Hematopoietic multipotent progenitor cell treated with erythropoietin and hydrocortisone succinate and interleukin-3 and kit ligand, for 15 days (in vitro differentiated cells): ENCODE data around the gene TTPAL.
A peak's percentile ranks its signal among the peaks of the same experiment; 100 is the strongest.

ENCODE experiments used
- DNase-seq: peaks from one replicate; pipeline ENCODE4 v3.0.0-alpha.2; 2015; ENCODE audit warnings: low spot score

The TTPAL gene, protein sequence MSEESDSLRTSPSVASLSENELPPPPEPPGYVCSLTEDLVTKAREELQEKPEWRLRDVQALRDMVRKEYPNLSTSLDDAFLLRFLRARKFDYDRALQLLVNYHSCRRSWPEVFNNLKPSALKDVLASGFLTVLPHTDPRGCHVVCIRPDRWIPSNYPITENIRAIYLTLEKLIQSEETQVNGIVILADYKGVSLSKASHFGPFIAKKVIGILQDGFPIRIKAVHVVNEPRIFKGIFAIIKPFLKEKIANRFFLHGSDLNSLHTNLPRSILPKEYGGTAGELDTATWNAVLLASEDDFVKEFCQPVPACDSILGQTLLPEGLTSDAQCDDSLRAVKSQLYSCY

GRCh38 chr20:44475694-44476560 lies at the start of gene TTPAL:
TSS of gene TTPAL (plus strand) at chr20:44475874. CDS start at chr20:44480000, 4,126 bp downstream.
- DNase-seq, result peak; percentile 95

- DNase-seq, result no peak
Observed at GRCh38 chr20:44425923-44426322, 49.8 kb upstream of the TTPAL start.

GRCh38 chr20:44426879-44427790 lies 48.5 kb upstream of the TTPAL start:
- DNase-seq, result no peak

GRCh38 chr20:44427804-44428173 lies 47.9 kb upstream of the TTPAL start:
- DNase-seq, result no peak

DNA sequence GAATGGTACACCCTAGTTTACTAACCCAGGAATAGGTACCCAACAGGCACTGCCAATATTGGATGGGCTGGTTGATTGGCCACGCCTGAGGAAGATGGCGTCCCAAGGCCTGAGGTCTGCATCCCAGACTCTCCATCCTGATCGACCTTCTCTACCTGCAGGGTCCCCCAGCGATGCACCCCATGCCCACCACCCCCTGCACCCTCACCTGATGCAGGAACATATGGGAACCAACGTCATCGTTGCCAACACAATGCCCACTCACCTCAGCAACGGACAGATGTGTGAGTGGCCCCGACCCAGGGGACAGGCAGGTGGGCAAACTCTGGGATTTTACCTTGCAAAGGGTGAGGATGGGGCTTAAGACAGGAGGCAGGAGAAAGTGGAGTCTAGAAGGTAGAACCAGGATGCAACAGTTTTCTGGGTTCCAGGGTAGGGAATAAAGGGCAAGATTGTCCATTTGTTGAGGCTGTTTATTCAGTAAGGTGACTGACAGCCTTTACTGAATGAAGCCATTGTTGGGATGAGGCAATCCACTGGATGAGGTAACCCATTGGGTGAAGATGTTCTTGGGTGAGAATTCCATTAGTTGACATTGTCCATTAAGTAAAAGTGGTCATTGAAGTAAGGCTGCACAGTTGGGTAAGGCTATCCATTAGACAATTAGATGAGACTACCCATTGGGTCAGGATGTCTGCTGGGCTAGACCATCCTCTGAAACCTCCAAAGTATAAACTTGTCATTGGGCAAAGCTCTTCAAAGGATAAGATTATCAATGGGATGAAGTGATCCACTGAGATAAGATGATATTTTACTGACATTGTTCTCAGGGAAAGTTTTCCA lies 47.3 kb upstream of the TTPAL start:
- DNase-seq, result no peak

GRCh38 chr20:44429017-44429339 lies 46.7 kb upstream of the TTPAL start:
- no peak for DNase-seq

DNA sequence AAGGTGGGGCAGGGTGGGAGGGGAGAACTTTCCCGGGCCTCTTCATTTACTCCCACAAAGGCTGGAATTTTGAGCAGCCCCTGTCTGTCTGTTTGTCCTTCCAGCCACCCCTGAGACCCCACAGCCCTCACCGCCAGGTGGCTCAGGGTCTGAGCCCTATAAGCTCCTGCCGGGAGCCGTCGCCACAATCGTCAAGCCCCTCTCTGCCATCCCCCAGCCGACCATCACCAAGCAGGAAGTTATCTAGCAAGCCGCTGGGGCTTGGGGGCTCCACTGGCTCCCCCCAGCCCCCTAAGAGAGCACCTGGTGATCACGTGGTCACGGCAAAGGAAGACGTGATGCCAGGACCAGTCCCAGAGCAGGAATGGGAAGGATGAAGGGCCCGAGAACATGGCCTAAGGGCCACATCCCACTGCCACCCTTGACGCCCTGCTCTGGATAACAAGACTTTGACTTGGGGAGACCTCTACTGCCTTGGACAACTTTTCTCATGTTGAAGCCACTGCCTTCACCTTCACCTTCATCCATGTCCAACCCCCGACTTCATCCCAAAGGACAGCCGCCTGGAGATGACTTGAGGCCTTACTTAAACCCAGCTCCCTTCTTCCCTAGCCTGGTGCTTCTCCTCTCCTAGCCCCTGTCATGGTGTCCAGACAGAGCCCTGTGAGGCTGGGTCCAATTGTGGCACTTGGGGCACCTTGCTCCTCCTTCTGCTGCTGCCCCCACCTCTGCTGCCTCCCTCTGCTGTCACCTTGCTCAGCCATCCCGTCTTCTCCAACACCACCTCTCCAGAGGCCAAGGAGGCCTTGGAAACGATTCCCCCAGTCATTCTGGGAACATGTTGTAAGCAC lies 46.0 kb upstream of the TTPAL start:
- no peak for DNase-seq

DNA sequence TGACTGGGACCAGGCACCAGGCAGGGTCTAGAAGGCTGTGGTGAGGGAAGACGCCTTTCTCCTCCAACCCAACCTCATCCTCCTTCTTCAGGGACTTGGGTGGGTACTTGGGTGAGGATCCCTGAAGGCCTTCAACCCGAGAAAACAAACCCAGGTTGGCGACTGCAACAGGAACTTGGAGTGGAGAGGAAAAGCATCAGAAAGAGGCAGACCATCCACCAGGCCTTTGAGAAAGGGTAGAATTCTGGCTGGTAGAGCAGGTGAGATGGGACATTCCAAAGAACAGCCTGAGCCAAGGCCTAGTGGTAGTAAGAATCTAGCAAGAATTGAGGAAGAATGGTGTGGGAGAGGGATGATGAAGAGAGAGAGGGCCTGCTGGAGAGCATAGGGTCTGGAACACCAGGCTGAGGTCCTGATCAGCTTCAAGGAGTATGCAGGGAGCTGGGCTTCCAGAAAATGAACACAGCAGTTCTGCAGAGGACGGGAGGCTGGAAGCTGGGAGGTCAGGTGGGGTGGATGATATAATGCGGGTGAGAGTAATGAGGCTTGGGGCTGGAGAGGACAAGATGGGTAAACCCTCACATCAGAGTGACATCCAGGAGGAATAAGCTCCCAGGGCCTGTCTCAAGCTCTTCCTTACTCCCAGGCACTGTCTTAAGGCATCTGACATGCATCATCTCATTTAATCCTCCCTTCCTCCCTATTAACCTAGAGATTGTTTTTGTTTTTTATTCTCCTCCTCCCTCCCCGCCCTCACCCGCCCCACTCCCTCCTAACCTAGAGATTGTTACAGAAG lies 45.2 kb upstream of the TTPAL start:
- no peak for DNase-seq

DNA sequence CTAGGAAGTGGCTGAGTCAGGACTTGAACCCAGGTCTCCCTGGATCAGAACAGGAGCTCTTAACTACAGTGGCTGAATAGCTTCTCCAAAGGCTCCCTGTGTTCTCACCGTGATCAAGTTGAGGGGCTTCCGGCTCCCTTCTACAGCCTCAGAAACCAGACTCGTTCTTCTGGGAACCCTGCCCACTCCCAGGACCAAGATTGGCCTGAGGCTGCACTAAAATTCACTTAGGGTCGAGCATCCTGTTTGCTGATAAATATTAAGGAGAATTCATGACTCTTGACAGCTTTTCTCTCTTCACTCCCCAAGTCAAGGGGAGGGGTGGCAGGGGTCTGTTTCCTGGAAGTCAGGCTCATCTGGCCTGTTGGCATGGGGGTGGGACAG lies 44.6 kb upstream of the TTPAL start:
- DNase-seq, result no peak

DNA sequence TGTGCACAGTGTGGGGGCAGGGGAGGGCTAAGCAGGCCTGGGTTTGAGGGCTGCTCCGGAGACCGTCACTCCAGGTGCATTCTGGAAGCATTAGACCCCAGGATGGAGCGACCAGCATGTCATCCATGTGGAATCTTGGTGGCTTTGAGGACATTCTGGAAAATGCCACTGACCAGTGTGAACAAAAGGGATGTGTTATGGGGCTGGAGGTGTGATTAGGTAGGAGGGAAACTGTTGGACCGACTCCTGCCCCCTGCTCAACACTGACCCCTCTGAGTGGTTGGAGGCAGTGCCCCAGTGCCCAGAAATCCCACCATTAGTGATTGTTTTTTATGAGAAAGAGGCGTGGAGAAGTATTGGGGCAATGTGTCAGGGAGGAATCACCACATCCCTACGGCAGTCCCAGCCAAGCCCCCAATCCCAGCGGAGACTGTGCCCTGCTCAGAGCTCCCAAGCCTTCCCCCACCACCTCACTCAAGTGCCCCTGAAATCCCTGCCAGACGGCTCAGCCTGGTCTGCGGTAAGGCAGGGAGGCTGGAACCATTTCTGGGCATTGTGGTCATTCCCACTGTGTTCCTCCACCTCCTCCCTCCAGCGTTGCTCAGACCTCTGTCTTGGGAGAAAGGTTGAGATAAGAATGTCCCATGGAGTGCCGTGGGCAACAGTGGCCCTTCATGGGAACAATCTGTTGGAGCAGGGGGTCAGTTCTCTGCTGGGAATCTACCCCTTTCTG lies 44.0 kb upstream of the TTPAL start:
- DNase-seq, result no peak

- no peak for DNase-seq
Observed at GRCh38 chr20:44432618-44433577, 42.8 kb upstream of the TTPAL start.

- no peak for DNase-seq
Observed at GRCh38 chr20:44433751-44434538, 41.7 kb upstream of the TTPAL start.

- DNase-seq, result no peak
Observed at GRCh38 chr20:44435630-44436335, 39.9 kb upstream of the TTPAL start.

GRCh38 chr20:44436393-44436792 lies 39.3 kb upstream of the TTPAL start:
- DNase-seq, result no peak

- DNase-seq, result no peak
Observed at GRCh38 chr20:44437497-44437896, 38.2 kb upstream of the TTPAL start.

GRCh38 chr20:44438782-44439181 lies 36.9 kb upstream of the TTPAL start:
- no peak for DNase-seq
